ENCODE data around the gene SGMS1. TPM values are rescaled to one million over a fixed set of nuclear protein-coding genes. Genes with fewer than 3 reads are reported as not detected.

The SGMS1 gene
- total and polyA plus RNA-seq, 2 experiments from 2014 or later = 15.0 to 34.7 TPM

- Mint-ChIP-seq H3K36me3 (ENCODE audit: low read depth) (no peaks in the 10 kb centered on the region), H3K27me3 (ENCODE audit: insufficient read depth, low read depth, poor library complexity) (peaks cover 3% of the 10 kb centered on the region), H3K27ac (peak overlapping the region; percentile 66), H3K4me3 (no peak overlapping the region), H3K9me3 (no peaks in the 10 kb centered on the region), H3K4me1 (peaks cover 46% of the 10 kb centered on the region)
- no peak overlapping the region for H3K4me2 ChIP-seq
- no peaks in the 10 kb centered on the region for H3K36me3 ChIP-seq (ENCODE audit: insufficient read depth)
- H3K79me2 ChIP-seq (replicated peaks; ENCODE audit: insufficient read depth) = peaks cover 98% of the 10 kb centered on the region
- H2AFZ ChIP-seq = no peak overlapping the region
- no peaks in the 10 kb centered on the region for H3K27me3 ChIP-seq (ENCODE audit: insufficient read depth)
- TF ChIP-seq ZNF462 (CRISPR knock-in tag; IDR thresholded peaks at IDR 0.05) (no peak), NANOG (IDR thresholded peaks at IDR 0.05; ENCODE audit: borderline replicate concordance) (no peak), CREB1 (CRISPR knock-in tag; IDR thresholded peaks at IDR 0.05; ENCODE audit: low read depth) (no peak), ZNF114 (CRISPR knock-in tag; IDR thresholded peaks at IDR 0.05) (no peak), EZH2 (IDR thresholded peaks at IDR 0.05; ENCODE audit: low read depth, unreplicated experiment) (no peak), EZH2phosphoT487 (IDR thresholded peaks at IDR 0.05; ENCODE audit: unreplicated experiment) (no peak), POLR2AphosphoS5 (IDR thresholded peaks at IDR 0.05; ENCODE audit: low read depth) (no peak), ETS1 (IDR thresholded peaks at IDR 0.05) (no peak), REST (IDR thresholded peaks at IDR 0.05; ENCODE audit: unreplicated experiment) (no peak), STAT1 (IDR thresholded peaks at IDR 0.05; ENCODE audit: unreplicated experiment) (no peak), CTCF (conservative IDR thresholded peaks at IDR 0.05; ENCODE audit: low read depth in 2 of 2) (no peak)
- ATAC-seq (peak; percentile 50), DNase-seq (ENCODE audit: low spot score) (no peak)
- no peaks in the 10 kb centered on the region; the same call in 1 of the 2 replicates for H4K20me1 ChIP-seq (replicated peaks; ENCODE audit: insufficient read depth)
- no peak overlapping the region for H3K4me3 ChIP-seq
- no peaks in the 10 kb centered on the region for H3K9me2 ChIP-seq (ENCODE audit: insufficient read depth)
- H3F3A ChIP-seq (replicated peaks; ENCODE audit: low read depth) = no peaks in the 10 kb centered on the region
- H3K27ac ChIP-seq (ENCODE audit: low read depth) = 0 out of 2 replicates have a peak overlapping the region, but pooled peaks have one; percentile 2
- H3K4me1 ChIP-seq (ENCODE audit: insufficient read depth) = peaks cover 27% of the 10 kb centered on the region
Observed at GRCh38 chr10:50603151-50603850, 20.5 kb downstream of the SGMS1 start.
